Measurements from ENCODE around the gene TTN. TPM values are rescaled to one million over a fixed set of nuclear protein-coding genes. Genes with fewer than 3 reads are reported as not detected.

The TTN gene
- total RNA-seq, 4 donors from 2014 or later, result 0.21 to 2.1 (median 0.76) TPM

DNA sequence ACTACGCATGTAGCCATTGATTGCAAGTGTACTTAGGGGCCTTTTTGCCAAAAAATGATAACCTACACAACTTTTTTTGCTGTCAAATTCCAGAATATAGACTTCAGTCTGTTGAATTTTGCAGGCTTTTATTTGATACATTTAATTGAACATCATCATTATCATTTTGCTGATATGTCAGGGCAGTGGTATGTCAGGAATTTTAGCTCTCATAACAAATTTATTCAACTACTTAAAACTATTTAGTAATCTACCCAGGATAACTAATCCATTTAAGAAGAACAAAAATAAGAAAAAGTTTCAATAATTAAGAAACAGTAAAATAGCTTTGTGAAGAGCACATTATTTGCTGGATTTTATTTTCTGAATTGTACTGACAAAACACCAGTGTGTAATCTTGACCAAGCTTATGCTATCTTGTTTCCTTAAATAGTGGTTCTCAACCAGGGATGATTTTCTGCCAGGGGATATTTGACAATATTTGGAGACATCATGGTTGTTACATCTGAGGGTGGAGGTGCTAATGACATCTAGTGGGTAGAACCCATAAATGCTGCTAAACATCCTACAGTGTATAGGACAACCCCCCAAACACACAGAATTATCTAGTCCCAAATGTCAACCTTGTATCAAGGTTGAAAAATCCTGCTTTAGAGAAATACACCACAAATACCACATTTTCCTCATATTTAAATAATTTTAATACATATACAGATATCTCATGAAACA is 12.1 kb upstream of the TTN start:
- no peaks in the 10 kb centered on the region for H3K36me3 ChIP-seq
- no peak overlapping the region for H3K4me3 ChIP-seq
- TF ChIP-seq POLR2A (IDR thresholded peaks at IDR 0.05), result no peak
- no peak for TF ChIP-seq POLR2AphosphoS5 (IDR thresholded peaks at IDR 0.05)
- no peak for TF ChIP-seq EP300 (IDR thresholded peaks at IDR 0.05)
- TF ChIP-seq CTCF (IDR thresholded peaks at IDR 0.05), result no peak
- H3K9me3 ChIP-seq, result no peaks in the 10 kb centered on the region
- no peaks in the 10 kb centered on the region for H3K4me1 ChIP-seq
- no peak overlapping the region for H3K27ac ChIP-seq
- WGBS, result 92% methylated on average over 1 of the region's 1 CpG
- no peaks in the 10 kb centered on the region for H3K27me3 ChIP-seq
- DNase-seq (ENCODE audit: low spot score in 2 of 2), result no peak

DNA sequence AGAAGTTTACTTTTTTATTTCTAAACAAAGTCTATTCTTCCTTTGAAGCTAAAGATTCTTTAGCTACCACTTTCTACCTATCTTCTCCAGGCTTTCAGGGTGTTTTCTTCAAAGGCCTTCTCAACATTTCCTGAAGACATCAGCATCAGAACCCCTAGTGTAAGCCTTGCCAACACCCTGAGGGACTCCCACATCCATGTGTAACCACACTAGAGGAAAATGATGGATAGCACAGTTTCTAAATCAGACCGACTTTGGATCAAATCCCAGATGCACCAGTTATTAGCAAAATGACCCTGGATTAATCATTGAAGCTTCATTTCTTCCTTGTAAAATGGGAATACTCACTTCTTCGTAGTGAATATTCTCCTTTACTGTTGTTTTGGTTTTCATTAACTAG is 4.7 kb upstream of the TTN start:
- no peaks in the 10 kb centered on the region for H3K36me3 ChIP-seq
- DNase-seq (ENCODE audit: low spot score in 2 of 2), result no peak

DNA sequence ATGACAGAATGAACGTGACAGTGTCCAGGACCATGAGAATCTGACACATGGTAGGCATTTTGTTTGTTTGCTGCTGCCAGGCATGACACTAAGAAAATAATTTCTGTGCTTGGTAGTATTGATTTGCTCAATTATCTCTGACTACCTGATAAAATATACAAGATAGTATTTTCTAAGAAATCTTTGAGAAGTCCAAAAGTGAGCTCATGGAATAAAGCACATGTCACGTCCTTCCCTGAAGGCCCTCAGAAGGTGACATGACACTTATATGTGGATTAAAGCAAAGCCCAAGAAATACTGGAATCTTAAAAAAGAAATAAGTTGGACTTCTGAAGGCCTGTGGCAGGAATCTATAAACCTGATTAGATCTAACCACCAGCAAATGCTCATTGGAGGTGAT is 3.8 kb upstream of the TTN start:
- TF ChIP-seq EP300 (IDR thresholded peaks at IDR 0.05) (no peak), CTCF (IDR thresholded peaks at IDR 0.05) (no peak), POLR2AphosphoS5 (IDR thresholded peaks at IDR 0.05) (no peak), POLR2A (IDR thresholded peaks at IDR 0.05) (no peak)
- H3K36me3 ChIP-seq, result no peaks in the 10 kb centered on the region
- no peak overlapping the region for H3K4me3 ChIP-seq
- no peak for DNase-seq (ENCODE audit: low spot score in 2 of 2)
- H3K9me3 ChIP-seq, result no peaks in the 10 kb centered on the region
- H3K4me1 ChIP-seq, result no peaks in the 10 kb centered on the region
- H3K27ac ChIP-seq, result no peak overlapping the region
- WGBS, result 70% methylated on average over 2 of the region's 2 CpGs
- no peaks in the 10 kb centered on the region for H3K27me3 ChIP-seq

More for the DNA sequence above, 4.7 kb upstream of the TTN start:
- Histone ChIP-seq H3K27me3 (no peaks in the 10 kb centered on the region), H3K9me3 (no peaks in the 10 kb centered on the region), H3K4me1 (no peaks in the 10 kb centered on the region), H3K4me3 (no peak overlapping the region), H3K27ac (no peak overlapping the region)
- TF ChIP-seq POLR2A (IDR thresholded peaks at IDR 0.05) (no peak), EP300 (IDR thresholded peaks at IDR 0.05) (no peak), POLR2AphosphoS5 (IDR thresholded peaks at IDR 0.05) (no peak), CTCF (IDR thresholded peaks at IDR 0.05) (no peak)
- 66% methylated on average over 2 of the region's 2 CpGs for WGBS

- WGBS, result 85% methylated on average over 5 of the region's 5 CpGs
- Histone ChIP-seq H3K4me3 (no peak overlapping the region), H3K27me3 (no peaks in the 10 kb centered on the region), H3K4me1 (no peaks in the 10 kb centered on the region), H3K36me3 (no peaks in the 10 kb centered on the region), H3K27ac (no peak overlapping the region), H3K9me3 (no peaks in the 10 kb centered on the region)
- TF ChIP-seq EP300 (IDR thresholded peaks at IDR 0.05), result no peak
- TF ChIP-seq POLR2AphosphoS5 (IDR thresholded peaks at IDR 0.05), result no peak
- DNase-seq (ENCODE audit: low spot score in 2 of 2), result no peak
Observed at GRCh38 chr2:178810422-178810821, 3.2 kb upstream of the TTN start.

- Histone ChIP-seq H3K36me3 (no peaks in the 10 kb centered on the region), H3K4me3 (no peak overlapping the region), H3K4me1 (no peaks in the 10 kb centered on the region), H3K27ac (no peak overlapping the region), H3K9me3 (no peaks in the 10 kb centered on the region), H3K27me3 (no peaks in the 10 kb centered on the region)
- no peak for TF ChIP-seq EP300 (IDR thresholded peaks at IDR 0.05)
- TF ChIP-seq POLR2AphosphoS5 (IDR thresholded peaks at IDR 0.05), result no peak
- no peak for TF ChIP-seq POLR2A (IDR thresholded peaks at IDR 0.05)
- TF ChIP-seq CTCF (IDR thresholded peaks at IDR 0.05), result no peak
- WGBS, result 92% methylated on average over 1 of the region's 1 CpG
- DNase-seq (ENCODE audit: low spot score in 2 of 2), result no peak
Observed at GRCh38 chr2:178806543-178806942, 680 bp downstream of the TTN start.

All from suprapubic skin (tissue), 4 donors.